ENCODE data around the gene CAMK2G. TPM values are rescaled to one million over a fixed set of nuclear protein-coding genes. Genes with fewer than 3 reads are reported as not detected.
"Not testable (repeated sequence)": the region's sequence is repeated elsewhere in the genome, so short reads cannot be mapped to it uniquely, and the experiment has no call there.

CAMK2G gene
- total RNA-seq, 3 donors from 2014 or later = 53.5 to 141 (median 57.2) TPM

GRCh38 chr10:73892310-73893030 lies 18.1 kb upstream of the CAMK2G start:
- no peak overlapping the region for H3K4me3 ChIP-seq
- no peaks in the 10 kb centered on the region for H3K36me3 ChIP-seq (ENCODE audit: low read depth)
- DNase-seq (no peak), ATAC-seq (no peak)
- peaks cover 2% of the 10 kb centered on the region for H3K4me1 ChIP-seq (ENCODE audit: low read depth)
- intact Hi-C loops (cut with DNase I, micrococcal nuclease) = loop anchor here in 1 of 2 donors (5.0 kb wide), 1 partner anchor 50 kb away; no protein-coding TSS in a partner anchor
- no peaks in the 10 kb centered on the region for H3K9me3 ChIP-seq
- no peak for TF ChIP-seq CTCF (IDR thresholded peaks at IDR 0.05)

- H3K36me3 ChIP-seq (ENCODE audit: low read depth) = no peaks in the 10 kb centered on the region
- ATAC-seq (no peak), DNase-seq (no peak)
- peaks cover 4% of the 10 kb centered on the region for H3K4me1 ChIP-seq (ENCODE audit: low read depth)
- H3K9me3 ChIP-seq = no peaks in the 10 kb centered on the region
- TF ChIP-seq CTCF (IDR thresholded peaks at IDR 0.05) = no peak
- intact Hi-C loops (cut with DNase I, micrococcal nuclease) = loop anchor here in 1 of 2 donors (5.0 kb wide), 1 partner anchor 51 kb away; no protein-coding TSS in a partner anchor
- no peak overlapping the region for H3K4me3 ChIP-seq
Measured at GRCh38 chr10:73891540-73891939, 17.2 kb upstream of the CAMK2G start.

GRCh38 chr10:73890830-73891229 lies 16.5 kb upstream of the CAMK2G start:
- H3K9me3 ChIP-seq; H3K36me3 ChIP-seq (ENCODE audit: low read depth); H3K4me1 ChIP-seq (ENCODE audit: low read depth); ATAC-seq; H3K4me3 ChIP-seq; DNase-seq: not testable (repeated sequence)
- intact Hi-C loops (cut with DNase I, micrococcal nuclease) = loop anchor here in 1 of 2 donors (5.0 kb wide), 1 partner anchor 51 kb away; no protein-coding TSS in a partner anchor

- intact Hi-C loops (cut with DNase I, micrococcal nuclease) = loop anchor here in 1 of 2 donors (5.0 kb wide), 1 partner anchor 52 kb away; no protein-coding TSS in a partner anchor
Measured at GRCh38 chr10:73890261-73890660, 15.9 kb upstream of the CAMK2G start.

GRCh38 chr10:73889416-73889815 lies 15.1 kb upstream of the CAMK2G start:
- DNase-seq; H3K36me3 ChIP-seq (ENCODE audit: low read depth); H3K4me3 ChIP-seq; H3K9me3 ChIP-seq; ATAC-seq; H3K4me1 ChIP-seq (ENCODE audit: low read depth): not testable (repeated sequence)
- intact Hi-C loops (cut with DNase I, micrococcal nuclease) = loop anchor here in 1 of 2 donors (5.0 kb wide), 2 partner anchors 53 to 193 kb away; no protein-coding TSS in a partner anchor

More at GRCh38 chr10:73890261-73890660, 15.9 kb upstream of the CAMK2G start:
- Histone ChIP-seq H3K4me1 (ENCODE audit: low read depth) (peaks cover 4% of the 10 kb centered on the region), H3K9me3 (no peaks in the 10 kb centered on the region), H3K36me3 (ENCODE audit: low read depth) (no peaks in the 10 kb centered on the region), H3K4me3 (no peak overlapping the region)
- DNase-seq = no peak
- TF ChIP-seq CTCF (IDR thresholded peaks at IDR 0.05) = no peak
- ATAC-seq = no peak

GRCh38 chr10:73889014-73889413 lies 14.7 kb upstream of the CAMK2G start:
- Histone ChIP-seq H3K4me1 (ENCODE audit: low read depth) (peaks cover 4% of the 10 kb centered on the region), H3K4me3 (no peak overlapping the region), H3K9me3 (no peaks in the 10 kb centered on the region), H3K36me3 (ENCODE audit: low read depth) (no peaks in the 10 kb centered on the region)
- peak; percentile 76 for ATAC-seq
- DNase-seq = peak; percentile 54 to 74 (median 56)
- intact Hi-C loops (cut with DNase I, micrococcal nuclease) = loop anchor here in 1 of 2 donors (5.0 kb wide), 2 partner anchors 53 to 193 kb away; no protein-coding TSS in a partner anchor
- no peak for TF ChIP-seq CTCF (IDR thresholded peaks at IDR 0.05)
